ENCODE results near the gene ANO7.

DNA sequence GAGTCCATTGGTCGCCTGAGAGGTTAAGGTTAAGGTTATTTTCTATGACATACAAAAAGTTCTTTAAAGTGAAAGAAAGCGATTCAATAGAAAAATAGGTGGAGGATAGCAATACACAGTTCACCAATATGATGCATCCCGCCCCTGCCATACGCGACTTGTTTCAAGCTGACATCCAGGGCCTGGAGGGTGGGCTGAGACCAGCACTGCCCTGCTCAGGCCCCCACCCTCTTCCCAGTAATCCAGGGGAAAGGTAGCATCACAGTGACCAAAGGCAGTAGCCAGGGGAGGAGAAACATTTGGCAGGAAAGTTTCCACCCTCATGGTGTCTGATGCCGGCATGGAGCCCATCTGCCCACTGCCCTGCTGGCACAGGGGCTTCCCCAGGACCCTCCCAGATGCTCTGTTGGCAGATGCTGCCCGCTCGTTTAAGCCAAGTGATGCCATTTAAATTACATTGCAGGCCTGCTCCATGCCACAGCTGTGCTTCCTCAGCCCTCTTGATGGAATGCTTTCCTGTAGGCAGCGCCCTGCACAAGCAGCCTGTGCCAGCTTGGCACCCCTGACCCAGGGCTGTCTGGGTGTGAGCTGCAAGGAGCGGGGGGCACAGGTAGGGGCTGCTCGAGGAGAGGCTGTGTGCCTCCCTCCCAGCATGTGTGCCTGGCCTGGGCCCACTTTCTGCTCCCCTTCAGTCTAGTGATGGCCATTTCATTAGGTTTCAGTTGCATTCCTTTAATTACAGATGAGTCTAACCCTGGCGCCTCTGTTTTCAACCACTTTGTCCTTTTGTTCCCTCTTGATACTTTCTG lies 10.7 kb upstream of the ANO7 start:
- TF ChIP-seq, protein P1, sequence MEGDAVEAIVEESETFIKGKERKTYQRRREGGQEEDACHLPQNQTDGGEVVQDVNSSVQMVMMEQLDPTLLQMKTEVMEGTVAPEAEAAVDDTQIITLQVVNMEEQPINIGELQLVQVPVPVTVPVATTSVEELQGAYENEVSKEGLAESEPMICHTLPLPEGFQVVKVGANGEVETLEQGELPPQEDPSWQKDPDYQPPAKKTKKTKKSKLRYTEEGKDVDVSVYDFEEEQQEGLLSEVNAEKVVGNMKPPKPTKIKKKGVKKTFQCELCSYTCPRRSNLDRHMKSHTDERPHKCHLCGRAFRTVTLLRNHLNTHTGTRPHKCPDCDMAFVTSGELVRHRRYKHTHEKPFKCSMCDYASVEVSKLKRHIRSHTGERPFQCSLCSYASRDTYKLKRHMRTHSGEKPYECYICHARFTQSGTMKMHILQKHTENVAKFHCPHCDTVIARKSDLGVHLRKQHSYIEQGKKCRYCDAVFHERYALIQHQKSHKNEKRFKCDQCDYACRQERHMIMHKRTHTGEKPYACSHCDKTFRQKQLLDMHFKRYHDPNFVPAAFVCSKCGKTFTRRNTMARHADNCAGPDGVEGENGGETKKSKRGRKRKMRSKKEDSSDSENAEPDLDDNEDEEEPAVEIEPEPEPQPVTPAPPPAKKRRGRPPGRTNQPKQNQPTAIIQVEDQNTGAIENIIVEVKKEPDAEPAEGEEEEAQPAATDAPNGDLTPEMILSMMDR (conservative IDR thresholded peaks at IDR 0.05; ENCODE audit: low read length): no peak
- TF ChIP-seq EZH2phosphoT487 (IDR thresholded peaks at IDR 0.05; ENCODE audit: borderline replicate concordance, low read depth, low read length): no peak
